SK-N-SH (cell line): Measurements from ENCODE around the gene NOL6. TPM values are rescaled to one million over a fixed set of nuclear protein-coding genes. Genes with fewer than 3 reads are reported as not detected.

Experiments used
- CTCF ChIA-PET: fragments of 300-600, 350-600 bp; formaldehyde crosslinking; extraction: SDS; loops from one replicate; lab custom pipeline; 2021; lab: Yijun Ruan, JAX
- POLR2A ChIA-PET: fragments of 350-600 bp; sonication (Branson Sonifier 250); formaldehyde crosslinking; extraction: SDS; loops from one replicate; lab custom pipeline; 2020; ENCODE audit warnings: antibody characterized with exemption, inconsistent platforms; lab: Yijun Ruan, JAX
- DNase-seq: peaks from one replicate; pipeline ENCODE4 v3.0.0; 2012
- H2AFZ ChIP-seq: fragments of 200-600 bp; sonication (generic); 2 replicates; pipeline ENCODE4 v1.8.1; 2016; ENCODE audit warnings: antibody characterized with exemption, mild to moderate bottlenecking, low read depth
- H3F3A ChIP-seq: fragments of 200-600 bp; sonication (generic); replicated peaks from 2 replicates; pipeline ENCODE3; 2016; ENCODE audit warnings: antibody characterized with exemption, mild to moderate bottlenecking; ENCODE audit not compliant: insufficient read depth
- H3K27ac ChIP-seq, 2 experiments: fragments of 200-500 bp in 1 of 2; fragments of 200-600 bp in 1 of 2; sonication (Bioruptor generic) in 1 of 2; sonication (generic), shearing (Covaris generic) in 1 of 2; 2 replicates each; pipeline versions ENCODE4 v1.5.1 to v1.6.1; 2014 to 2016; ENCODE audit warnings: low read depth in 2 of 2, inconsistent platforms in 1 of 2, low read length in 1 of 2, mild to moderate bottlenecking in 1 of 2, mixed read lengths in 1 of 2
- H3K27me3 ChIP-seq: fragments of 200-600 bp; sonication (generic), shearing (Covaris generic); 2 replicates; pipeline ENCODE4 v1.6.1; 2016; ENCODE audit warnings: mixed run types; ENCODE audit not compliant: insufficient read depth
- H3K36me3 ChIP-seq, 2 experiments: fragments of 200-500 bp in 1 of 2; fragments of 200-600 bp in 1 of 2; sonication (Bioruptor generic) in 1 of 2; sonication (generic) in 1 of 2; replicated peaks in 1 of 2; 2 replicates each; pipeline versions ENCODE3 to v1.5.1; 2014 to 2016; ENCODE audit warnings: low read length in 1 of 2, mild to moderate bottlenecking in 1 of 2; ENCODE audit not compliant: insufficient read depth in 2 of 2, control insufficient read depth in 1 of 2
- H3K4me1 ChIP-seq, 2 experiments: fragments of 200-500 bp in 1 of 2; fragments of 200-600 bp in 1 of 2; sonication (Bioruptor generic) in 1 of 2; sonication (generic), shearing (Covaris generic) in 1 of 2; 2 replicates each; pipeline versions ENCODE4 v1.5.1 to v1.6.1; 2014 to 2016; ENCODE audit warnings: low read depth in 1 of 2, low read length in 1 of 2, mixed run types in 1 of 2; ENCODE audit not compliant: insufficient read depth in 2 of 2, control insufficient read depth in 1 of 2
- H3K4me2 ChIP-seq: fragments of 200-600 bp; sonication (generic), shearing (Covaris generic); 2 replicates; pipeline ENCODE4 v1.6.1; 2017; ENCODE audit warnings: mixed run types
- H3K4me3 ChIP-seq, 2 experiments: fragments of 200-500 bp in 1 of 2; fragments of 200-600 bp in 1 of 2; sonication (Bioruptor generic) in 1 of 2; sonication (generic), shearing (Covaris generic) in 1 of 2; 2 replicates each; pipeline versions ENCODE4 v1.5.1 to v1.8.1; 2014 to 2016; ENCODE audit warnings: low read depth in 2 of 2, inconsistent platforms in 1 of 2, low read length in 1 of 2, mild to moderate bottlenecking in 1 of 2, mixed read lengths in 1 of 2, moderate library complexity in 1 of 2
- H3K79me2 ChIP-seq: fragments of 200-600 bp; sonication (generic); 2 replicates; pipeline ENCODE4 v1.8.1; 2017; ENCODE audit warnings: mild to moderate bottlenecking; ENCODE audit not compliant: insufficient read depth
- H3K9ac ChIP-seq: fragments of 200-600 bp; sonication (generic); 2 replicates; pipeline ENCODE4 v1.6.1; 2017; ENCODE audit warnings: mixed run types
- H3K9me2 ChIP-seq: fragments of 200-600 bp; sonication (generic); 2 replicates; pipeline ENCODE4 v1.6.1; 2017; ENCODE audit warnings: mixed run types
- H3K9me3 ChIP-seq: fragments of 200-600 bp; sonication (generic); 2 replicates; pipeline ENCODE4 v1.6.1; 2017; ENCODE audit warnings: mixed run types, mild to moderate bottlenecking, moderate library complexity
- H4K20me1 ChIP-seq: fragments of 200-600 bp; sonication (generic); 2 replicates; pipeline ENCODE4 v1.6.1; 2017; ENCODE audit warnings: mild to moderate bottlenecking, mixed run types; ENCODE audit not compliant: insufficient read depth
- EZH2phosphoT487 ChIP-seq: fragments of 200-600 bp; sonication (generic); IDR thresholded peaks from 2 replicates; pipeline ENCODE4 v1.6.1; 2017; ENCODE audit warnings: low read depth, mixed run types, mild to moderate bottlenecking, antibody characterized with exemption, moderate library complexity, borderline replicate concordance
- FOSL2 ChIP-seq: IDR thresholded peaks from 2 replicates; pipeline ENCODE4 v1.4.0; 2012; ENCODE audit warnings: low read depth, mild to moderate bottlenecking, moderate library complexity, borderline replicate concordance
- FOXJ3 ChIP-seq: sonication (generic); formaldehyde crosslinking; IDR thresholded peaks from 2 replicates; pipeline ENCODE4 v1.5.1; 2020; ENCODE audit warnings: mild to moderate bottlenecking, missing genetic modification reagents
- FOXM1 ChIP-seq: IDR thresholded peaks from 2 replicates; pipeline ENCODE4 v1.4.0; 2012; ENCODE audit warnings: low read depth, mild to moderate bottlenecking
- MXI1 ChIP-seq: IDR thresholded peaks from 2 replicates; pipeline ENCODE4 v1.6.1; 2012; ENCODE audit warnings: mild to moderate bottlenecking, low read depth, low read length, improper control_type of control experiment
- NFIC ChIP-seq: IDR thresholded peaks from 2 replicates; pipeline ENCODE4 v1.4.0; 2012; ENCODE audit warnings: borderline replicate concordance
- NRF1 ChIP-seq: IDR thresholded peaks from 2 replicates; pipeline ENCODE4 v1.6.1; 2012; ENCODE audit warnings: low read depth, mild to moderate bottlenecking, low read length
- POLR2AphosphoS5 ChIP-seq: IDR thresholded peaks from 2 replicates; pipeline ENCODE4 v1.6.1; 2012; ENCODE audit warnings: low read depth, low read length
- RXRA ChIP-seq: IDR thresholded peaks from 2 replicates; pipeline ENCODE4 v1.4.0; 2012; ENCODE audit warnings: low read depth, mild to moderate bottlenecking, borderline replicate concordance
- TAF1 ChIP-seq: IDR thresholded peaks from 2 replicates; pipeline ENCODE4 v1.6.1; 2012; ENCODE audit warnings: low read depth, mild to moderate bottlenecking, low read length, moderate library complexity, borderline replicate concordance
- WGBS: methylation state at CpG from one replicate; pipeline ENCODE4 v1.1.6; 2017; ENCODE audit warnings: low lambda C conversion rate; 5-methylcytosine and 5-hydroxymethylcytosine counted together
- polyA plus RNA-seq, 3 experiments: library from polyadenylated mRNA; depleted of rRNA; stranded (reverse); fragments of >200 nt; gene quantifications; 2 replicates each; pipeline ENCODE4 v1.2.3, GENCODE V29; 2012
- TF ChIP-seq, protein P1 (sequence below): IDR thresholded peaks from 2 replicates; pipeline ENCODE4 v1.4.0; 2012; ENCODE audit warnings: low read depth, borderline replicate concordance

The NOL6 gene
- polyA plus RNA-seq, 1 of the 3 experiments (the other 2 are of a cell fraction), result 52.2 TPM

- H3K9me3 ChIP-seq, result no peaks in the 10 kb centered on the region
- TF ChIP-seq TAF1, result no peak
- no peak for TF ChIP-seq MXI1
- no peak overlapping the region for H3K4me3 ChIP-seq
- ChIA-PET POLR2A (no interaction called here), CTCF (interaction anchor here (0.9 to 7.9 kb wide), 6 partner anchors 9 to 85 kb away, joined by 3 to 135 read pairs (median 4); partner anchors contain the start of gene AQP3)
- H3K9me2 ChIP-seq, result no peaks in the 10 kb centered on the region
- no peaks in the 10 kb centered on the region for H4K20me1 ChIP-seq
- H2AFZ ChIP-seq, result no peak overlapping the region
- H3K4me2 ChIP-seq, result no peak overlapping the region
- H3K27me3 ChIP-seq, result no peaks in the 10 kb centered on the region
- H3K9ac ChIP-seq, result no peak overlapping the region
- no peak overlapping the region for H3K27ac ChIP-seq
- H3F3A ChIP-seq, result no peaks in the 10 kb centered on the region
- no peak for DNase-seq
- H3K79me2 ChIP-seq, result no peaks in the 10 kb centered on the region
- H3K36me3 ChIP-seq, result peaks cover 20 to 54% of the 10 kb centered on the region in 2 experiments
- no peaks in the 10 kb centered on the region; a peak in 2 of 4 replicates for H3K4me1 ChIP-seq
- WGBS, result 97% methylated on average over 10 of the region's 10 CpGs
These were observed 12.9 kb downstream of the NOL6 start for GRCh38 chr9:33460854-33461253.

GRCh38 chr9:33459115-33459514, 14.6 kb downstream of the NOL6 start:
- POLR2A ChIA-PET, result interaction anchor here (0.8 to 1.6 kb wide), 2 partner anchors 8 to 15 kb away, joined by 4 read pairs; partner anchors contain the start of gene NOL6
- H3K9me2 ChIP-seq, result no peaks in the 10 kb centered on the region
- H3K9me3 ChIP-seq, result no peaks in the 10 kb centered on the region
- H4K20me1 ChIP-seq, result no peaks in the 10 kb centered on the region
- peaks cover 4 to 36% of the 10 kb centered on the region in 2 experiments for H3K36me3 ChIP-seq
- no peak overlapping the region for H3K4me3 ChIP-seq
- no peaks in the 10 kb centered on the region for H3K79me2 ChIP-seq
- CTCF ChIA-PET, result interaction anchor here (0.7 to 3.5 kb wide), 4 partner anchors 8 to 84 kb away, joined by 3 to 33 read pairs (median 6); partner anchors contain the start of gene AQP3
- H3K4me1 ChIP-seq, result no peaks in the 10 kb centered on the region; a peak in 2 of 4 replicates
- no peak for DNase-seq
- H3K4me2 ChIP-seq, result no peak overlapping the region
- TF ChIP-seq, protein P1, sequence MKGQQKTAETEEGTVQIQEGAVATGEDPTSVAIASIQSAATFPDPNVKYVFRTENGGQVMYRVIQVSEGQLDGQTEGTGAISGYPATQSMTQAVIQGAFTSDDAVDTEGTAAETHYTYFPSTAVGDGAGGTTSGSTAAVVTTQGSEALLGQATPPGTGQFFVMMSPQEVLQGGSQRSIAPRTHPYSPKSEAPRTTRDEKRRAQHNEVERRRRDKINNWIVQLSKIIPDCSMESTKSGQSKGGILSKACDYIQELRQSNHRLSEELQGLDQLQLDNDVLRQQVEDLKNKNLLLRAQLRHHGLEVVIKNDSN, result no peak
- TF ChIP-seq NRF1 (no peak), FOXM1 (no peak), POLR2AphosphoS5 (no peak)
- no peaks in the 10 kb centered on the region for H3K27me3 ChIP-seq
- no peak overlapping the region for H3K9ac ChIP-seq
- 96% methylated on average over 3 of the region's 3 CpGs for WGBS
- no peaks in the 10 kb centered on the region for H3F3A ChIP-seq
- no peak overlapping the region for H2AFZ ChIP-seq
- no peak overlapping the region for H3K27ac ChIP-seq

- H3K4me2 ChIP-seq, result no peak overlapping the region
- WGBS, result 30% methylated on average over 4 of the region's 4 CpGs
- POLR2A ChIA-PET, result interaction anchor here (1.6 kb wide), 1 partner anchor 8 kb away, joined by 7 read pairs; no protein-coding TSS in a partner anchor
These were observed 15.3 kb downstream of the NOL6 start for GRCh38 chr9:33458444-33458843.

More at GRCh38 chr9:33458444-33458843, 15.3 kb downstream of the NOL6 start:
- TF ChIP-seq FOSL2 (peak; percentile 44; the same call in 1 of the 2 replicates), POLR2AphosphoS5 (peak; percentile 42; the same call in 1 of the 2 replicates), EZH2phosphoT487 (no peak), RXRA (no peak), NFIC (no peak), FOXJ3 (CRISPR knock-in tag) (no peak)
- no peak overlapping the region for H3K27ac ChIP-seq
- no peak overlapping the region for H2AFZ ChIP-seq
- peaks cover 4 to 30% of the 10 kb centered on the region in 2 experiments for H3K36me3 ChIP-seq
- no peaks in the 10 kb centered on the region for H3K79me2 ChIP-seq
- H3K9me2 ChIP-seq, result no peaks in the 10 kb centered on the region
- no peaks in the 10 kb centered on the region for H3K9me3 ChIP-seq
- H3K4me3 ChIP-seq, result no peak overlapping the region
- CTCF ChIA-PET, result interaction anchor here (0.9 to 3.5 kb wide), 4 partner anchors 9 to 84 kb away, joined by 3 to 33 read pairs (median 7); partner anchors contain the start of gene AQP3
- no peaks in the 10 kb centered on the region for H3F3A ChIP-seq
- no peak for DNase-seq
- H3K9ac ChIP-seq, result no peak overlapping the region
- H3K4me1 ChIP-seq, result no peaks in the 10 kb centered on the region; a peak in 2 of 4 replicates
- H4K20me1 ChIP-seq, result no peaks in the 10 kb centered on the region
- H3K27me3 ChIP-seq, result no peaks in the 10 kb centered on the region
